Stimulated activated CD4-positive, alpha-beta T cell treated with anti-CD3 and anti-CD28 coated beads, Interleukin-1b, Interleukin-23, amount 100 ng/mL, for 48 hours (primary cell): Measurements from ENCODE around the gene ZNF35.

Source experiments
- DNase-seq: peaks from one replicate; pipeline ENCODE4 v3.0.0-alpha.2; 2020

Gene ZNF35

DNA sequence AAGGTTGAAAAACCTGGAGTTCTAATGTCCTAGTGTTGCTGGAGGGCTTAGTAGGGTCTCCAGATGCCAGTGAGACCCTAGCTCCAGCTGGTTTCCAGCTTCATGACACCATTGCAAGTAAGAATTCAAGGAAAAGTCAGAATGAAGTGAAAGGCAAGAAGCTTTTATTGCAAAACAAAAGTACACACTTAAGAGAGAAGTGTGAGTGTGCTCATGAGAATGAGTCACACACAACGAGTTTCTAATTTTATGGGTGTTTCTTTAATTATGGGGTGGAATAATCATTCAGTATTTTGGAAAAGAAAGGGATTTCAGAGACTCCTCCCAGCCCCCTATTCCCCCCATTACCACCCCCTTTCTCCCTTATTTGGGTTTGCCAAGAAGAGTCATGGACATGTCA, 39.4 kb downstream of the ZNF35 start:
- DNase-seq, result no peak
